A673 (cell line): ENCODE data around the gene GPA33. TPM values are rescaled to one million over a fixed set of nuclear protein-coding genes. Genes with fewer than 3 reads are reported as not detected.

ENCODE experiments used
- BruUV-seq: library from RNA; stranded (reverse); fragments of 400-500 nt; replicated peaks from 2 replicates; lab custom pipeline; 2021; lab: Mats Ljungman, UMichigan
- CTCF ChIA-PET: fragments of 300-600 bp; sonication (Branson Sonifier 250); formaldehyde crosslinking; loops from one replicate; lab custom pipeline; 2022; ENCODE audit warnings: antibody characterized with exemption; lab: Charles Lee
- POLR2A ChIA-PET: fragments of 300-600 bp; sonication (Branson Sonifier 250); formaldehyde crosslinking; loops from one replicate; lab custom pipeline; 2022; ENCODE audit warnings: antibody characterized with exemption; ENCODE audit not compliant: low non-redundant PET; lab: Charles Lee
- DNase-seq: peaks from one replicate; pipeline ENCODE4 v3.0.0-alpha.2; 2015; ENCODE audit warnings: low spot score
- H3K27ac ChIP-seq: fragments of 200-600 bp; sonication (generic); 2 replicates; pipeline ENCODE4 v1.5.1; 2016; ENCODE audit warnings: mixed run types, low read depth, mild to moderate bottlenecking, mixed read lengths, antibody characterized with exemption, low read length; ENCODE audit not compliant: poor library complexity, severe bottlenecking
- H3K27me3 ChIP-seq: fragments of 200-600 bp; sonication (generic); replicated peaks from 2 replicates; pipeline ENCODE4 v1.6.1; 2017; ENCODE audit warnings: mixed run types, low read depth, mild to moderate bottlenecking, mixed read lengths, antibody characterized with exemption, low read length; ENCODE audit not compliant: insufficient read depth, poor library complexity
- H3K36me3 ChIP-seq: fragments of 200-600 bp; sonication (generic); 2 replicates; pipeline ENCODE4 v1.6.1; 2016; ENCODE audit warnings: mixed run types, mild to moderate bottlenecking, mixed read lengths, antibody characterized with exemption, low read length; ENCODE audit not compliant: insufficient read depth, poor library complexity, severe bottlenecking
- H3K4me1 ChIP-seq: fragments of 200-600 bp; sonication (generic); 2 replicates; pipeline ENCODE4 v1.6.1; 2017; ENCODE audit warnings: mixed run types, mild to moderate bottlenecking, mixed read lengths, antibody characterized with exemption, low read length; ENCODE audit not compliant: insufficient read depth, poor library complexity, severe bottlenecking
- H3K4me3 ChIP-seq: fragments of 200-600 bp; sonication (generic); 2 replicates; pipeline ENCODE4 v1.5.1; 2016; ENCODE audit warnings: low read depth, mixed run types, mild to moderate bottlenecking, mixed read lengths, low read length; ENCODE audit not compliant: poor library complexity, severe bottlenecking
- H3K9me3 ChIP-seq: fragments of 200-600 bp; sonication (generic); 2 replicates; pipeline ENCODE4 v1.6.1; 2016; ENCODE audit warnings: mixed run types, low read depth, mild to moderate bottlenecking, mixed read lengths, antibody characterized with exemption, low read length; ENCODE audit not compliant: poor library complexity, severe bottlenecking
- CTCF ChIP-seq: fragments of 300-800, 200-600 bp; sonication (generic); conservative IDR thresholded peaks from 2 replicates; pipeline ENCODE4 v1.5.1; 2017; ENCODE audit warnings: low read depth, mild to moderate bottlenecking, antibody characterized with exemption, low read length, moderate library complexity, mixed read lengths
- EZH2 ChIP-seq: fragments of 200-600 bp; sonication (generic); IDR thresholded peaks from 2 replicates; pipeline ENCODE4 v1.6.1; 2017; ENCODE audit warnings: borderline replicate concordance, low read depth, mild to moderate bottlenecking, mixed read lengths, antibody characterized with exemption, low read length; ENCODE audit not compliant: poor library complexity, severe bottlenecking
- intact Hi-C: fragments of 100-400 bp; cut with micrococcal nuclease; formaldehyde crosslinking; loops from one replicate; pipeline ENCODE4 v1.10.0; 2022; ENCODE audit not compliant: unreplicated experiment
- total RNA-seq: library from RNA; stranded (reverse); gene quantifications from 2 replicates; pipeline ENCODE4 v1.2.3, GENCODE V29; 2021

The GPA33 gene
- total RNA-seq, 1 experiment from 2014 or later = not detected

DNA sequence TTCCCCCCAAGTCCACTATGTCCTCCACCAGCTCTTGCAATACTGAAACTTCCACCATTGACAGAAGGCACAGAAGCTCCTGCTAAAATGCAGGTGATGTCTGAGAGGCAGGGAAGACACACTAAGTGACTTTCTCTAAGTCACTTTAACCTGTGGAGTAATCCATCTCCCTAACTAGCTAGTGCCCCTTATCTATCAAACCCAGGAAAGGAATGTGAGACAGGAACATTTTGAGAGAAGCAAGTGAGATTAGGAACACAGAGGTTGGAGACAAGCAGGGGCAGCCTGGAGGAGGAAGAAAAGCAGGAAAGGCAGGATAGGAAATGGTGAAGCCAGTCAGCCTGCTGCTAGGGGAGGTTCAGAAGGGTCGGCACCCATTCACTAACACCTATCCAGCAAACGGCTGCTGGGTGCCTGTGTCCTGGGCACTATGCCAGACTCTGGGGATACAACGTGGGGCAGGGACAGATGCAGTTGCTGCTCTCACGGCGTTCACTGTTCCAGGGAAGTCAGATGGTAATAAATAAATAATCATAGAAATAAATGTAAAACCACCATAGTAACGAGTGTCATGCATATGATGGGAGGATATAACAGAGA lies 7.0 kb downstream of the GPA33 start:
- CTCF ChIA-PET = interaction anchor here (1.6 kb wide), 1 partner anchor 24 kb away, joined by 3 read pairs; no protein-coding TSS in a partner anchor
- Histone ChIP-seq H3K4me3 (no peak overlapping the region), H3K27me3 (peaks cover 15% of the 10 kb centered on the region), H3K36me3 (no peaks in the 10 kb centered on the region), H3K27ac (no peak overlapping the region), H3K9me3 (no peaks in the 10 kb centered on the region), H3K4me1 (no peaks in the 10 kb centered on the region)
- DNase-seq = no peak
- POLR2A ChIA-PET = no interaction called here
- intact Hi-C loops = loop anchor here (5.0 kb wide), 1 partner anchor 444 kb away; no protein-coding TSS in a partner anchor
- TF ChIP-seq EZH2 = no peak
- no peak for TF ChIP-seq CTCF
- BruUV-seq = no TSS peak

DNA sequence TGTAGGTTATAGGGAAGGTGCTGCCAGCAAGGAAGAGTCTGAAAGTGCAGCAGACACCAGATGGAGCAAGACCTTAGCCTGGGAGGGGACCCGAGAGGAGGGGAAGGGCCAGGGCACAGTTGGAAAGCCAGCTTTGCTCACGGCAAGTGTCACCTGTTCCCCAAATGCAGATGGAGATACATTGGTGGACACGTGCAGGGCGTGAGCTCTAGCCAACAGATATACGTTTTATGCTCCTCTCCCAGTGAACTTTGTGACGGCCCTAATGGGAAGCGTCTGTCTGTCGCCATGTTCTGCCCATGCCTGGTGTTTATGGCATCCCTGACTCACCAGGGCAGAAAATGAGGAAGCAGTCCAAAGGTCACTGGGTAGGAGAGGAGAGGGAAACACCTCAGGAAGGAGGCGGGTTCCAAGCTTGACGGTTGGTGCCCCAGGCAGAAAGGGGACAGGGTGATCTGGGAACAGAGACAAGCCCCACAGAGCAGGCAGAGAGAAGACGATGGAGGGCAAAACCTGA lies 7.6 kb downstream of the GPA33 start:
- Histone ChIP-seq H3K9me3 (no peaks in the 10 kb centered on the region), H3K27me3 (peaks cover 15% of the 10 kb centered on the region), H3K27ac (no peak overlapping the region), H3K4me3 (no peak overlapping the region), H3K4me1 (no peaks in the 10 kb centered on the region), H3K36me3 (no peaks in the 10 kb centered on the region)
- no peak for DNase-seq
- no TSS peak for BruUV-seq
- ChIA-PET CTCF (no interaction called here), POLR2A (no interaction called here)
- intact Hi-C loops = loop anchor here (5.0 kb wide), 1 partner anchor 445 kb away; no protein-coding TSS in a partner anchor
- TF ChIP-seq EZH2 = no peak
- no peak for TF ChIP-seq CTCF

DNA sequence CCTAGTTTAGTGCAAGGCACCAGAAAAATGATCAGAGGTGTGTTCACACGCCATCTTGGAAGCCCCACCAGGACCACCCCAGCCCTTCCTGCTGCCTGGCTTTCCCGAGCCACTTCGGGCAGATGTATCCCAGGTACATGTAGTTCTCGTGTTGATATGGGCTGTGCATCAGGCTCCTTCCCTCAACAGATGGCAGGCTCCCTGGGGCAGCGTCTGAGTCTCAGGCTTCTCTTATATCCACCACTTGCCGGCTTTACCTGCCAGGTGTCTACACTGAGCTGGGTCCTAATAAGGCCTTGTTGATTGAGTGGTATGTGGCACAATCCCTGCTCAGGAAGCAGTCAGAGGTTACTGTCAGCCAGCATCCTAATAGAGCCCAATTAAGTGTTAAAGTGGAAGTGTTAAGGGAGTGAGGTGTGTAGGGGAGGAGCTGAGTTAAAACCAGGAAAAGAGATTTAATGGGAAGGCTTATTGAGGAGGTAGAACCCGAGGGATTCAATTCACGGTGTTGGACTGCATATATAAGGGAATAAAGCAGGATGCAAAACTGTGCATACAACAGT lies 8.5 kb downstream of the GPA33 start:
- no peak for TF ChIP-seq EZH2
- TF ChIP-seq CTCF = no peak
- DNase-seq = no peak
- no peaks in the 10 kb centered on the region for H3K4me1 ChIP-seq
- intact Hi-C loops = loop anchor here (5.0 kb wide), 1 partner anchor 446 kb away; no protein-coding TSS in a partner anchor
- BruUV-seq = no TSS peak
- H3K36me3 ChIP-seq = no peaks in the 10 kb centered on the region
- no peak overlapping the region for H3K4me3 ChIP-seq
- no peak overlapping the region for H3K27ac ChIP-seq
- H3K9me3 ChIP-seq = no peaks in the 10 kb centered on the region
- ChIA-PET POLR2A (no interaction called here), CTCF (no interaction called here)
- peaks cover 15% of the 10 kb centered on the region for H3K27me3 ChIP-seq
